BLaER1 treated with 17β-estradiol and CSF1 and Interleukin-3, amounts not matched to agents 10 nM and 100 nM (cell line): ENCODE measurements around the gene LRRC7.

ENCODE experiments used
- H3K27ac ChIP-seq, 11 experiments: shearing (Covaris generic); formaldehyde crosslinking; 2 replicates each; pipeline ENCODE4 v1.8.1; 2022
- H3K27me3 ChIP-seq, 11 experiments: shearing (Covaris generic); formaldehyde crosslinking; 2 replicates each; pipeline ENCODE4 v1.8.1; 2022
- H3K36me3 ChIP-seq, 11 experiments: shearing (Covaris generic); formaldehyde crosslinking; 2 replicates each; pipeline ENCODE4 v1.8.1; 2022
- H3K4me1 ChIP-seq, 10 experiments: shearing (Covaris generic); formaldehyde crosslinking; 2 replicates each; pipeline ENCODE4 v1.8.1; 2022
- H3K4me2 ChIP-seq, 11 experiments: shearing (Covaris generic); formaldehyde crosslinking; 2 replicates each; pipeline ENCODE4 v1.8.1; 2022
- H3K4me3 ChIP-seq, 10 experiments: shearing (Covaris generic); formaldehyde crosslinking; 2 replicates each; pipeline ENCODE4 v1.8.1; 2022
- H3K9ac ChIP-seq, 11 experiments: shearing (Covaris generic); formaldehyde crosslinking; 2 replicates each; pipeline ENCODE4 v1.8.1; 2022
- H3K9me3 ChIP-seq, 11 experiments: shearing (Covaris generic); formaldehyde crosslinking; replicated peaks in 1 of 11; 2 replicates each; pipeline ENCODE4 v1.8.1; 2022
- H4K20me1 ChIP-seq, 11 experiments: shearing (Covaris generic); formaldehyde crosslinking; 2 replicates each; pipeline ENCODE4 v1.8.1; 2022
- Cebpa-rat ChIP-seq, 11 experiments: shearing (Covaris generic); IDR thresholded peaks; 2 replicates each; pipeline ENCODE4 v1.8.1; 2022

Gene LRRC7

DNA sequence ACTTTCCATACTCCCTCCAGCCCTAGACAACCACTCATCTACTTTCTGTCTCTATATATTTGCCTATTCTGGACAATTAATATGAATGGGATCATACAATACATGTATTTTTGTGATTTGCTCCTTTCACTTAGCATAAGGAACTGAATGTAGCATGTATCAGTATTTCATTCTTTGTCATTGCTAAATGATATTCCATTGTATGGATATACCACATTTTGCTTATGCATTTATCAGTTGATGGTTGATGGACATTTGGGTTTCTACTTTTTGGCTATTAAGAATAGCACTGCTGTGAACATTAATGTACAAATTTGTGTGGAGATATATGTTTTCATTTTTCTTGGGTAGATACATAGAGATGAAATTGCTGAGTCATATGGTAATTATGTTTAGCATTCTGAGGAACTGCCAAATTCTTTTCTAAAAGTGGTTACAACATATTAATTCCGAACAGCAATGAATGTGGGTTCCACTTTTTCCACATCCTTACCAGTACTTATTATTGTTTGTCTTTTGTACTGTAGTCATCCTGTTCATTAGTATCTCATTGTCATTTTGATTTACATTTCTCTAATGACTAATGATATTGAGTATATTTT, 516.7 kb downstream of the LRRC7 start:
- Histone ChIP-seq H3K27ac (peak overlapping the region in 4 of 11 experiments; percentile 47 to 77 (median 68); a peak in 5 of 22 replicates), H3K36me3 (no peaks in the 10 kb centered on the region), H3K27me3 (no peaks in the 10 kb centered on the region), H3K4me1 (peaks cover 7 to 31% (median 16%) of the 10 kb centered on the region in 10 experiments; a peak in 18 of 20 replicates), H3K4me3 (no peak overlapping the region), H4K20me1 (no peaks in the 10 kb centered on the region), H3K4me2 (0 out of 22 replicates have a peak overlapping the region, but pooled peaks of 1 of the 11 experiments have one; percentile 49), H3K9ac (no peak overlapping the region), H3K9me3 (peaks cover 5 to 20% (median 10%) of the 10 kb centered on the region in 11 experiments; a peak in 17 of 22 replicates)
- no peak for TF ChIP-seq Cebpa-rat (IDR thresholded peaks at IDR 0.05)

DNA sequence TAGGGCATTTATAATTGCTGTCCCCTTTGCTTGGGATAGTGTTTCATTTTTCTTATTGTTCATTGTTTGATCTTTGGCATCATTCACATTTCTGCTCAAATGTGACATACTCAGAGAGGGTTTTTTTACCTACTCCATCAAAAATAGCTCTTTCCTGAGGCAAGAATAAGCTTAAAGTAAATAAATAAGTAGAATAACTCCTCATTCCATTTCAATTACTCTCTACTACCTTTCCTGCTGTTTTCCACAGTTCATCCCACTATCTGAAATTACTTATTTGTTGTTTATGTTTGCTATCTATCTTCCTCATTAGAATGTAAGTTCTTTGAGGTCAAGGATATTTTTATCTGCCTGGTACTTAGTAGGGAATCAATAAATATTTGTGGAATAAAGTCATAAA, 517.8 kb downstream of the LRRC7 start:
- Histone ChIP-seq H3K4me2 (no peak overlapping the region), H3K27me3 (no peaks in the 10 kb centered on the region), H3K4me3 (no peak overlapping the region), H3K9ac (no peak overlapping the region), H3K9me3 (peaks cover 5 to 20% (median 10%) of the 10 kb centered on the region in 11 experiments; a peak in 17 of 22 replicates), H3K36me3 (no peaks in the 10 kb centered on the region), H3K27ac (no peak overlapping the region), H4K20me1 (no peaks in the 10 kb centered on the region), H3K4me1 (peaks cover 7 to 31% (median 16%) of the 10 kb centered on the region in 10 experiments; a peak in 18 of 20 replicates)
- no peak for TF ChIP-seq Cebpa-rat (IDR thresholded peaks at IDR 0.05)

DNA sequence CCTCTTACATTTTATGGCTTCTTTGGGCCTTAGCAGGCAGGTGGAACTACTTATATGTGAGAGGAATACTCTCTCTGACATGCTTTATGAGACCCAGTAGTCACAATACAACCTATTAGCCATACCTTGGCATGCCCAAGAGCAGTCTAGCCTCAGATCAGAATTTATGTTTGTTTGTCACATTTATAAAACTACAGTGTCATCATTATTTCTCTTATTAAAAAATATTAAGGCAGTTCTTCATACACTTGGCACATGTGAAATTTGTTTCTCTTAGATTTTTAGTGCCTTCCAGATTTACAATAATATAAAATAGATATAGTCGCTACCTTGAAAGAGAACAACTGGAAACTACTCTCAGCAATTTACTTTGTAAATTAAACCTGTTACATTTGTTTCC, 519.2 kb downstream of the LRRC7 start:
- Histone ChIP-seq H3K4me1 (peaks cover 7 to 26% (median 16%) of the 10 kb centered on the region in 10 experiments; a peak in 18 of 20 replicates), H3K9me3 (peaks cover 5 to 20% (median 10%) of the 10 kb centered on the region in 11 experiments; a peak in 17 of 22 replicates), H3K27me3 (no peaks in the 10 kb centered on the region), H3K4me3 (no peak overlapping the region), H3K36me3 (no peaks in the 10 kb centered on the region), H3K9ac (no peak overlapping the region), H3K4me2 (no peak overlapping the region), H4K20me1 (no peaks in the 10 kb centered on the region), H3K27ac (no peak overlapping the region)
- no peak for TF ChIP-seq Cebpa-rat (IDR thresholded peaks at IDR 0.05)

DNA sequence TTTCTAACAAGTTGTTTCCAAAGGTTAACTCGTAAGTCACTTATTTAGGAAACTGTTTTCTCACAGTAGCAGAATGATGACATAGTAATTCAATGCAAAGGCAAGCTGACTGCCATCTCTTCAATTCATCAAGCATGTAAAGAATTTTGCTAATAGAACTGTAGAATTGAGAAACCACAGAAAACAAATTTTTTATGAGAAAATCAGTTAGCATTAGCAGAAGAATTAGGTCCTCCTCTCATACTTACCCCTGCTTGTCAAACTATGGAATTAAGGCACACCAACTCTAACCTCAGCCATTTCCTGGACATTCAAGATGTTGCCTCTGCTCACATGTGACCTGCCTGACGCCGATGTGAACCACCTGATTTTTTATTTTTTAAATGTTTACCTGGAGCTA, 522.4 kb downstream of the LRRC7 start:
- Histone ChIP-seq H3K4me1 (0 out of 20 replicates have a peak, but pooled peaks cover 0 to 4% (median 0%) of the 10 kb centered on the region in 10 experiments), H3K4me3 (no peak overlapping the region), H4K20me1 (no peaks in the 10 kb centered on the region), H3K27ac (no peak overlapping the region), H3K27me3 (no peaks in the 10 kb centered on the region), H3K9ac (no peak overlapping the region), H3K36me3 (no peaks in the 10 kb centered on the region), H3K4me2 (no peak overlapping the region), H3K9me3 (peaks cover 0 to 6% (median 0%) of the 10 kb centered on the region in 11 experiments; a peak in 1 of 22 replicates)
- TF ChIP-seq Cebpa-rat (IDR thresholded peaks at IDR 0.05), result no peak

DNA sequence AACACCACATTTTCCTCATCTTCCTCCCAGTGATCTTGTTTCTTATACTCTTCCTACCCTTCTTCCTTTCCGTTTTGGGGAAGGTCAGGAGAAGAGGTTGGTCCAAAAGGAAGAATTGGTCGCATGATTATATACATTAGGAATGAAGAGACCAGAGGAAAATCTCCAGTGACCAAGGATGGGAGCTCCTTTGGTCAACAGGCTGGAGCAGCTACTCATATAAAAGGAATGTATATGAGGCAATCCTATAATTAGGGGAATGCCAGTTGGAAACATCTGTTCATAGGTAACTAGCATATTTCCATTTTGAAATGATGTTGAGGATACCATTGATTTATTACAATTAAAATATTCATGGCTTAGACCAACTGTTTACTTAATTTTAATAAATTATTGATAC, 523.2 kb downstream of the LRRC7 start:
- no peaks in the 10 kb centered on the region for H3K27me3 ChIP-seq
- no peak overlapping the region for H3K27ac ChIP-seq
- H3K4me1 ChIP-seq, result 0 out of 20 replicates have a peak, but pooled peaks cover 0 to 4% (median 0%) of the 10 kb centered on the region in 10 experiments
- H4K20me1 ChIP-seq, result no peaks in the 10 kb centered on the region
- H3K9me3 ChIP-seq, result no peaks in the 10 kb centered on the region; a peak in 1 of 22 replicates
- H3K36me3 ChIP-seq, result no peaks in the 10 kb centered on the region
- no peak overlapping the region for H3K4me3 ChIP-seq
- no peak overlapping the region for H3K4me2 ChIP-seq
- TF ChIP-seq Cebpa-rat (IDR thresholded peaks at IDR 0.05), result no peak
- H3K9ac ChIP-seq, result no peak overlapping the region

DNA sequence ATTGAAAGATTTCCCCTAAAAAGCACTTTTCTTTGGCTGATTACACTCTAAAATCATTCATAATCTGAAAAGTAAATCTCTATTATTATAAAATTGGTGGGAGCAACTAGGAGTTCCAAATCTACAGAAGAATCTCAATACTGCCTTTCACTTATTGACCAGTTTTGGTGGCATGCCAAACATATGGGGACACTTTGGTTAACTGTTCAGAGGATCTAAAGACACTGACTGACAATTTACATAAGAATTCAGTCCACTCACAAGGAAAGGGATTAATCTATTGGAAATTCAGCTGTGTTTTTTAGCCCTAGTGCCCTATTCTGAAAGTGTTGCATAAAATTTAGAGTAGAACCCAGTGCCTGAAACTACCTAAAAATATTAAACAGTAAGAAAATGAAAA, 524.1 kb downstream of the LRRC7 start:
- Histone ChIP-seq H3K4me3 (no peak overlapping the region), H3K9ac (no peak overlapping the region), H3K27me3 (no peaks in the 10 kb centered on the region), H3K4me1 (no peaks in the 10 kb centered on the region), H4K20me1 (no peaks in the 10 kb centered on the region), H3K27ac (no peak overlapping the region), H3K36me3 (no peaks in the 10 kb centered on the region), H3K4me2 (no peak overlapping the region), H3K9me3 (no peaks in the 10 kb centered on the region)
- no peak for TF ChIP-seq Cebpa-rat (IDR thresholded peaks at IDR 0.05)

DNA sequence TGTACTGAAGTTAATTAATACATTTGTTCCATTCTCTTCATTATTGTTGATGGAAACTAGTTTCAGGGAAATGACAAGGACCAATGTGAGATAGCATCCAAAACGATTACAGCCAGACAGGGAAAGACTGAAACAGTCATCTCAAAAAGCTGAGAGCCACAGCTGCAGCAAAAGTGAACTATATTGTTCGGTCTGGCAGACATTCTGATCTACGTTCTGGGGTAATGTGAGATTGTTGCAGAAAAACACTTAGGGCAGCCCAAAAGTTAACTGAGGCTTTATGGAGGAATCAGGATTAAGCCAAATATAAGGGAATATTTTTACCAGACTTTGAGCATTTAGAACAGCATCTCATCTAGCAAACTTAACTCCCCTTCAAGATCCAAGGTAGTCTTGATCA, 524.8 kb downstream of the LRRC7 start:
- H3K4me2 ChIP-seq, result no peak overlapping the region
- H3K4me3 ChIP-seq, result no peak overlapping the region
- H3K9me3 ChIP-seq, result no peaks in the 10 kb centered on the region
- H3K27me3 ChIP-seq, result no peaks in the 10 kb centered on the region
- H3K36me3 ChIP-seq, result no peaks in the 10 kb centered on the region
- TF ChIP-seq Cebpa-rat (IDR thresholded peaks at IDR 0.05), result no peak
- H3K27ac ChIP-seq, result no peak overlapping the region
- no peaks in the 10 kb centered on the region for H3K4me1 ChIP-seq
- H4K20me1 ChIP-seq, result no peaks in the 10 kb centered on the region
- no peak overlapping the region for H3K9ac ChIP-seq

DNA sequence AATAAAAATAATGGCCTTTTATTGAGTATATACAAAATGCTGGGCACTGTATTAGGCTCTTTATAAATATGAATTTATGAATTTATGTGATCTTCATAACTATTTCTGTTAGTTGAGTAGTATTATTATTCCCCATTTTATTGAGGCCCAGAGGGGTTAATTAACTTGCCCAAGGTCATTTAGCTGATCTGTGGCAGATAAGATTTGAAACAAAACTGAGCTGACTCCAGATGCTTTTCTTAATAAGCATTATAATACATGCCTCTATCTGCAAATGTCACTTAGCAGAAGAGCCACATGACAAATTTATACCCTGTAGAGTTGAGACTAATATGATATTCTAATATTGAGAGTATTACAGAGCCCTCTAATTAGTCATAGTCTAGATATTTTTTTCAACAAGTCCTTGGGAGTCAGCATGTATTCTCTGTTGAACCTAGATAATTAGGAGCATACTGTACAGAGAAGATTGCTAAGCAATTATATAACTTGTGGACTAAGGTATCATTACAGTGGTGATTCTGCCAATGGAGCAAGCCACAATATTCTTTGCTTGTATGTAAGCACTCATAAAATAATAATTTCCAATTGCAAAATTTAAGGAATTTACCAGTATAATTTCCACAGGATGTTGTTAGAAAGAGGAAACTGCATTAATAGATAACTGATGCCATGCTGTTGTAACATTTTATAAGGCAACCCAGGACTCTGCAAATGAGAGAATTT, 525.7 kb downstream of the LRRC7 start:
- no peak overlapping the region for H3K4me3 ChIP-seq
- H3K9me3 ChIP-seq, result no peaks in the 10 kb centered on the region
- H4K20me1 ChIP-seq, result no peaks in the 10 kb centered on the region
- H3K9ac ChIP-seq, result no peak overlapping the region
- no peaks in the 10 kb centered on the region for H3K27me3 ChIP-seq
- H3K4me2 ChIP-seq, result no peak overlapping the region
- no peak overlapping the region for H3K27ac ChIP-seq
- TF ChIP-seq Cebpa-rat (IDR thresholded peaks at IDR 0.05), result no peak
- H3K36me3 ChIP-seq, result no peaks in the 10 kb centered on the region
- H3K4me1 ChIP-seq, result no peaks in the 10 kb centered on the region

DNA sequence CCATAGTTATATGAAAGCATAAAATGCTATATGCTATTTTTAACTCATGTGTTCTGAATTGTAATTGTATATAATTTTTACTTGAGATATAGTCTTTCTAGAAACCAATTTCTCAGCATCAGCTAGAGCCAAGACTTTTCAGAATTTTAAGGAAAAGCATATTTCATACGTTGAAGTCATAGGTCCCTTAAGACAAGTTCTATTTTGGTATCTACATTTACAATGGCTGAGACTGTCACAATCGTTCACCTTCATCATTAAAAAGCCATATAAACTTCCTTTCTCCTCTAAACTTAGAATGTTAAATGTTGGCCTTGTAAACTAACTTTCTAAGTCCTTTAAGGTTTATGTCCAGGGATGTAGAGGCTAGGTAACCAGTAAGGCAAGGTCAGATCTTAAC, 533.5 kb downstream of the LRRC7 start:
- Histone ChIP-seq H3K9ac (no peak overlapping the region), H3K27me3 (no peaks in the 10 kb centered on the region), H3K27ac (no peak overlapping the region), H3K36me3 (no peaks in the 10 kb centered on the region), H4K20me1 (no peaks in the 10 kb centered on the region), H3K4me1 (no peaks in the 10 kb centered on the region), H3K9me3 (no peaks in the 10 kb centered on the region), H3K4me2 (no peak overlapping the region), H3K4me3 (no peak overlapping the region)
- no peak for TF ChIP-seq Cebpa-rat (IDR thresholded peaks at IDR 0.05)
